ENCODE measurements around the gene WDR7. TPM values are rescaled to one million over a fixed set of nuclear protein-coding genes. Genes with fewer than 3 reads are reported as not detected.

The WDR7 gene
- total RNA-seq, 1 experiment from 2014 or later: 11.5 TPM

DNA sequence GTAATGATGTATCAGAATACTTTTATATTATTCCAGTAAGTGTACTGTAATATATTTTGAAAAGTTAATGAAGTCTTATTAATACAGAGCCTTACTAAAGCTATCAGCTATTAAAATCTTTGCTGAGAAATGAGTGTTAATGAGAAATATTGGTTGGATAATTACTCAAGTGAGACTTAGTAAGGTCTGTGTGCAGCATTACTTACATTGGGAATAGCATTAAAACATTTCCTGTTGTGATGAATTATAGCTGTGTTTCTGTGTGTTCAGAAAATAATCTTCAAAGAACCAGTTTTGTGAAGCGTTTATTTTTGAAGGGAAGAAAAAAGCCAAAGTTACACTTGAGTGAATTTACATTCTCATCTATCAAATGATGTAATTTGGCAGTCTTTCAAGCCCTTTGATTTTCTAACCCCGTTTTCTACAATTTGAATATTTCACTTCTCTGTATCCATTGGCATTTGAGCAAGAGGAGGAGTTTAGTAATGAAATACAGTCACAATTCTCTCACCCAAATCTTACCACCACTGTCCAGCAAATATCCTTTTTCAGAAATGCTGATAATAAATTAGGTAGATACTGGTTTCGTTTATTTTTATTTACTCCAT lies 372.2 kb downstream of the WDR7 start:
- Histone ChIP-seq H3K27ac (ENCODE audit: low read depth, low read length) (no peak overlapping the region), H3K4me3 (replicated peaks in 1 of 2; ENCODE audit: low read depth in 1 of 2, low read length in 2 of 2) (no peak overlapping the region), H3K4me2 (ENCODE audit: low read length) (no peak overlapping the region), H4K20me1 (ENCODE audit: insufficient read depth) (no peaks in the 10 kb centered on the region), H3K9ac (ENCODE audit: low read length) (no peak overlapping the region), H3K4me1 (ENCODE audit: control insufficient read depth in 1 of 2, insufficient read depth in 2 of 2, low read length in 2 of 2) (no peaks in the 10 kb centered on the region), H3K9me2 (ENCODE audit: insufficient read depth) (no peaks in the 10 kb centered on the region), H3K36me3 (ENCODE audit: control insufficient read depth in 1 of 2, insufficient read depth in 2 of 2, low read length in 2 of 2) (no peaks in the 10 kb centered on the region), H3K79me2 (ENCODE audit: insufficient read depth, low read length) (no peaks in the 10 kb centered on the region), H2AFZ (ENCODE audit: low read depth, low read length, poor library complexity, severe bottlenecking) (no peak overlapping the region), H3K9me3 (ENCODE audit: control insufficient read depth in 1 of 2, insufficient read depth in 1 of 2, low read depth in 1 of 2, low read length in 2 of 2) (no peaks in the 10 kb centered on the region), H3K27me3 (ENCODE audit: insufficient read depth, low read length) (no peaks in the 10 kb centered on the region)
- no TSS peak for BruUV-seq (replicated peaks)
- ChIA-PET RAD21 (ENCODE audit: low non-redundant PET in 1 of 2, low total read pairs in 2 of 2, uncharacterized antibody in 2 of 2, unreplicated experiment in 2 of 2) (no interaction called here), CTCF (interaction anchor here (0.9 kb wide), 1 partner anchor 154 kb away, joined by 4 read pairs; no protein-coding TSS in a partner anchor), POLR2A (no interaction called here)
- TF ChIP-seq RAD21 (IDR thresholded peaks at IDR 0.05; ENCODE audit: low read depth) (no peak), EZH2phosphoT487 (IDR thresholded peaks at IDR 0.05; ENCODE audit: borderline replicate concordance) (no peak), JUND (IDR thresholded peaks at IDR 0.05) (no peak), CEBPB (IDR thresholded peaks at IDR 0.05; ENCODE audit: low read depth) (no peak), ZNF274 (IDR thresholded peaks at IDR 0.05; ENCODE audit: low read depth, low read length) (no peak), POLR2AphosphoS5 (IDR thresholded peaks at IDR 0.05; ENCODE audit: low read depth, low read length) (no peak), ZFX (IDR thresholded peaks at IDR 0.05) (no peak), YY1 (IDR thresholded peaks at IDR 0.05; ENCODE audit: extremely low read depth, insufficient replicate concordance, low read depth, low read length) (no peak), FOSL1 (IDR thresholded peaks at IDR 0.05; ENCODE audit: low read depth) (no peak), REST (IDR thresholded peaks at IDR 0.05; ENCODE audit: low read depth) (no peak), SIN3A (IDR thresholded peaks at IDR 0.05; ENCODE audit: low read depth) (no peak), SP1 (IDR thresholded peaks at IDR 0.05; ENCODE audit: low read depth) (no peak), CBX3 (IDR thresholded peaks at IDR 0.05; ENCODE audit: low read depth) (no peak), POLR2A (IDR thresholded peaks at IDR 0.05; ENCODE audit: borderline replicate concordance, extremely low read depth, insufficient read depth, insufficient read length) (no peak), ELF1 (IDR thresholded peaks at IDR 0.05; ENCODE audit: borderline replicate concordance, low read depth) (no peak)
- TF ChIP-seq, protein P1, sequence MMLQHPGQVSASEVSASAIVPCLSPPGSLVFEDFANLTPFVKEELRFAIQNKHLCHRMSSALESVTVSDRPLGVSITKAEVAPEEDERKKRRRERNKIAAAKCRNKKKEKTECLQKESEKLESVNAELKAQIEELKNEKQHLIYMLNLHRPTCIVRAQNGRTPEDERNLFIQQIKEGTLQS (IDR thresholded peaks at IDR 0.05): no peak
- intact Hi-C loops (cut with micrococcal nuclease): no loop called here
- ATAC-seq (no peak), DNase-seq (ENCODE audit: low read depth, low spot score) (no peak)
